ENCODE results near the gene ACAD11.
"Not testable (repeated sequence)": the region's sequence is repeated elsewhere in the genome, so short reads cannot be mapped to it uniquely, and the experiment has no call there.

Gene ACAD11

GRCh38 chr3:132597660-132598059 lies 61.9 kb downstream of the ACAD11 start:
- no peak for DNase-seq (ENCODE audit: low read depth)

- no peak for DNase-seq (ENCODE audit: low read depth)
These were observed 62.7 kb downstream of the ACAD11 start, which contains the start of gene ACKR4 for GRCh38 chr3:132596816-132597433. TSS of gene ACKR4 (plus strand) at chr3:132597270. CDS start at chr3:132600398, 3,128 bp downstream.

- DNase-seq (ENCODE audit: low read depth), result no peak
These were observed 63.3 kb downstream of the ACAD11 start for GRCh38 chr3:132596326-132596725.

- DNase-seq (ENCODE audit: low read depth), result no peak
These were observed 64.6 kb downstream of the ACAD11 start for GRCh38 chr3:132595014-132595413.

- no peak for DNase-seq (ENCODE audit: low read depth)
These were observed 65.1 kb downstream of the ACAD11 start for GRCh38 chr3:132594498-132594897.

- no peak for DNase-seq (ENCODE audit: low read depth)
These were observed 65.7 kb downstream of the ACAD11 start for GRCh38 chr3:132593947-132594323.

GRCh38 chr3:132593241-132593946 lies 66.2 kb downstream of the ACAD11 start:
- no peak for DNase-seq (ENCODE audit: low read depth)

GRCh38 chr3:132592216-132592615 lies 67.4 kb downstream of the ACAD11 start:
- no peak for DNase-seq (ENCODE audit: low read depth)

GRCh38 chr3:132587401-132587800 lies 72.2 kb downstream of the ACAD11 start:
- no peak for DNase-seq (ENCODE audit: low read depth)

GRCh38 chr3:132573797-132574211 lies 85.8 kb downstream of the ACAD11 start:
- no peak for DNase-seq (ENCODE audit: low read depth)

- DNase-seq (ENCODE audit: low read depth), result no peak
These were observed 89.6 kb downstream of the ACAD11 start for GRCh38 chr3:132570016-132570415.

GRCh38 chr3:132569580-132569979 lies 90.0 kb downstream of the ACAD11 start:
- DNase-seq (ENCODE audit: low read depth), result no peak

- no peak for DNase-seq (ENCODE audit: low read depth)
These were observed 90.5 kb downstream of the ACAD11 start for GRCh38 chr3:132569153-132569552.

GRCh38 chr3:132568422-132568821 lies 91.2 kb downstream of the ACAD11 start:
- no peak for DNase-seq (ENCODE audit: low read depth)

GRCh38 chr3:132564070-132564465 lies 95.5 kb downstream of the ACAD11 start:
- DNase-seq (ENCODE audit: low read depth), result no peak

- no peak for DNase-seq (ENCODE audit: low read depth)
These were observed 96.1 kb downstream of the ACAD11 start for GRCh38 chr3:132563420-132564069.

- no peak for DNase-seq (ENCODE audit: low read depth)
These were observed 98.6 kb downstream of the ACAD11 start for GRCh38 chr3:132561003-132561402.

GRCh38 chr3:132556508-132557159 lies 103.0 kb downstream of the ACAD11 start:
- DNase-seq (ENCODE audit: low read depth), result no peak

GRCh38 chr3:132556036-132556386 lies 103.6 kb downstream of the ACAD11 start:
- DNase-seq (ENCODE audit: low read depth), result not testable (repeated sequence)

GRCh38 chr3:132555306-132556035 lies 104.1 kb downstream of the ACAD11 start:
- DNase-seq (ENCODE audit: low read depth), result no peak

GRCh38 chr3:132554437-132554836 lies 105.2 kb downstream of the ACAD11 start:
- no peak for DNase-seq (ENCODE audit: low read depth)

GRCh38 chr3:132553826-132554225 lies 105.8 kb downstream of the ACAD11 start:
- DNase-seq (ENCODE audit: low read depth), result no peak
